Liver (tissue), 9 donors: ENCODE measurements around the gene GASK1B. TPM values are rescaled to one million over a fixed set of nuclear protein-coding genes. Genes with fewer than 3 reads are reported as not detected.

Experiments
- DNase-seq: peaks from one replicate; pipeline ENCODE4 v3.0.0-alpha.2; 2017; ENCODE audit warnings: low spot score
- H3K27ac ChIP-seq, 2 donors: one replicate each; pipeline ENCODE4 v1.7.0; 2013; ENCODE audit warnings: inconsistent platforms in 2 of 2, low read length in 2 of 2, control low read depth in 1 of 2, low read depth in 1 of 2, mild to moderate bottlenecking in 1 of 2
- H3K27me3 ChIP-seq, 4 donors: one replicate each; pipeline versions ENCODE4 v1.6.1 to v1.7.0; 2013; ENCODE audit warnings: low read length in 3 of 4, inconsistent platforms in 1 of 4, mild to moderate bottlenecking in 1 of 4, moderate library complexity in 1 of 4; ENCODE audit not compliant: control insufficient read depth in 4 of 4, insufficient read depth in 4 of 4
- H3K36me3 ChIP-seq, 4 donors: one replicate each; pipeline versions ENCODE4 v1.6.1 to v1.7.0; 2013; ENCODE audit warnings: low read length in 3 of 4, mild to moderate bottlenecking in 3 of 4, low read depth in 1 of 4, moderate library complexity in 1 of 4; ENCODE audit not compliant: control insufficient read depth in 4 of 4, insufficient read depth in 3 of 4
- H3K4me1 ChIP-seq, 4 donors: one replicate each; pipeline versions ENCODE4 v1.6.1 to v1.7.0; 2013; ENCODE audit warnings: low read length in 3 of 4, mild to moderate bottlenecking in 3 of 4, moderate library complexity in 1 of 4; ENCODE audit not compliant: control insufficient read depth in 4 of 4, insufficient read depth in 4 of 4
- H3K4me3 ChIP-seq, 3 donors: one replicate each; pipeline versions ENCODE4 v1.6.1 to v1.7.0; 2013; ENCODE audit warnings: low read length in 3 of 3, control low read depth in 1 of 3, low read depth in 1 of 3, mild to moderate bottlenecking in 1 of 3
- H3K9ac ChIP-seq, 2 donors: one replicate each; pipeline ENCODE4 v1.7.0; 2013; ENCODE audit warnings: low read length in 2 of 2, mild to moderate bottlenecking in 2 of 2, moderate library complexity in 2 of 2, control low read depth in 1 of 2, low read depth in 1 of 2
- H3K9me3 ChIP-seq, 4 donors: one replicate each; pipeline versions ENCODE4 v1.6.1 to v1.7.0; 2013; ENCODE audit warnings: low read length in 3 of 4; ENCODE audit not compliant: control insufficient read depth in 4 of 4
- ATF3 ChIP-seq: IDR thresholded peaks from 2 replicates; pipeline ENCODE4 v1.6.1; 2016; ENCODE audit warnings: antibody characterized with exemption
- EGR1 ChIP-seq, 2 donors: IDR thresholded peaks; 2 replicates each; pipeline ENCODE4 v1.6.1; 2016 to 2018; ENCODE audit warnings: antibody characterized with exemption in 2 of 2, low read depth in 2 of 2
- GABPA ChIP-seq, 2 donors: IDR thresholded peaks in 1 of 2; conservative IDR thresholded peaks in 1 of 2; 2 replicates each; pipeline ENCODE4 v1.6.1; 2016; ENCODE audit warnings: antibody characterized with exemption in 2 of 2, mild to moderate bottlenecking in 1 of 2, moderate library complexity in 1 of 2
- HNF4G ChIP-seq: IDR thresholded peaks from 2 replicates; pipeline ENCODE4 v1.6.1; 2016; ENCODE audit warnings: antibody characterized with exemption
- RAD21 ChIP-seq, 2 donors: IDR thresholded peaks; 2 replicates each; pipeline ENCODE4 v1.6.1; 2016; ENCODE audit warnings: antibody characterized with exemption in 2 of 2, mild to moderate bottlenecking in 2 of 2
- RXRA ChIP-seq, 2 donors: IDR thresholded peaks; 2 replicates each; pipeline ENCODE4 v1.6.1; 2017 to 2018; ENCODE audit warnings: antibody characterized with exemption in 2 of 2, mild to moderate bottlenecking in 1 of 2
- SP1 ChIP-seq: IDR thresholded peaks from 2 replicates; pipeline ENCODE4 v1.6.1; 2018; ENCODE audit warnings: antibody characterized with exemption, mild to moderate bottlenecking
- YY1 ChIP-seq: IDR thresholded peaks from 2 replicates; pipeline ENCODE4 v1.6.1; 2016; ENCODE audit warnings: antibody characterized with exemption, mild to moderate bottlenecking
- WGBS: extraction: QIAGEN DNeasy Blood & Tissue Kit; methylation state at CpG from one replicate; pipeline ENCODE4 v1.1.7; 2013; 5-methylcytosine and 5-hydroxymethylcytosine counted together
- polyA plus RNA-seq, 2 donors: library from polyadenylated mRNA; stranded (reverse) in 1 of 2; unstranded in 1 of 2; fragments of 200-250 nt in 1 of 2; fragments of >200 nt in 1 of 2; fragmentation: Nextera tagmentation in 1 of 2; extraction: Ambion mirVana in 1 of 2; gene quantifications; one replicate each; pipeline versions ENCODE4 v1.2.1 to v1.2.3, GENCODE V29; 2013 to 2015
- total RNA-seq, 2 donors: library from RNA; depleted of rRNA; stranded (reverse); fragments of >200 nt; gene quantifications; one replicate each; pipeline ENCODE4 v1.2.3, GENCODE V29; 2014
- TF ChIP-seq, protein P1 (sequence below): fragments of 150-350 bp; IDR thresholded peaks from 2 replicates; pipeline ENCODE4 v1.5.1; 2017; ENCODE audit warnings: improper control_type of control experiment, low read depth, low read length; ENCODE audit not compliant: missing input control
- TF ChIP-seq, protein P2 (sequence below): IDR thresholded peaks from 2 replicates; pipeline ENCODE4 v1.6.1; 2016; ENCODE audit warnings: antibody characterized with exemption, mild to moderate bottlenecking
- TF ChIP-seq, protein P3 (sequence below): IDR thresholded peaks from 2 replicates; pipeline ENCODE4 v1.6.1; 2016; ENCODE audit warnings: antibody characterized with exemption
- donor health status: healthy.
- donor health status: healthy.
- donor health status: healthy.
- donor health status: healthy.
- donor health status: healthy.

GASK1B gene
- total and polyA plus RNA-seq, 4 donors: 1.3 to 8.2 (median 4.4) TPM

DNA sequence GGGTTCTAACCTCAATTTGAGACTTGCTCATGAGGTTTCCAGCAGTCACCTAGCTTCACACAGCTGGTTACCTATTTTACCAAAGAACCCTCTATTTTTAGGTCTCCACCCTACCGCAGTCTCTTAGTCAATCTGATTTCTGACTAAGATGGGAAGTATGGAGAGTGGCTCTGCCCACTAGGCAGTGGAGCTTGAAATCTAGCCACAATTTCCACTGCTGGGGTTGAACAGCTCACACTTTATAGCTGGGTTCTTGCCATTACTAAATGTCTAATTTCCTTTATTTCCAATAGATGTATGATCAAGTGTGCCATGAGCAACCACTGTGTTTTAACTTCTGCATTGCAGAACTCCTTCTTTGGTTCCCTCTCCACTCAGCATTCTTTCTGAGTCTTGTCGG is 43.1 kb downstream of the GASK1B start:
- Histone ChIP-seq H3K9ac (no peak overlapping the region), H3K4me1 (no peaks in the 10 kb centered on the region), H3K27me3 (no peaks in the 10 kb centered on the region), H3K9me3 (no peaks in the 10 kb centered on the region), H3K27ac (no peak overlapping the region), H3K36me3 (no peaks in the 10 kb centered on the region), H3K4me3 (no peak overlapping the region)
- no peak for DNase-seq
- WGBS: 86% methylated on average over 2 of the region's 2 CpGs
- TF ChIP-seq YY1 (no peak), HNF4G (no peak), ATF3 (no peak), GABPA (IDR thresholded peaks at IDR 0.05 in 1 of 2, conservative IDR thresholded peaks at IDR 0.05 in 1 of 2) (no peak), RXRA (IDR thresholded peaks at IDR 0.05) (no peak)
- TF ChIP-seq, protein P1, sequence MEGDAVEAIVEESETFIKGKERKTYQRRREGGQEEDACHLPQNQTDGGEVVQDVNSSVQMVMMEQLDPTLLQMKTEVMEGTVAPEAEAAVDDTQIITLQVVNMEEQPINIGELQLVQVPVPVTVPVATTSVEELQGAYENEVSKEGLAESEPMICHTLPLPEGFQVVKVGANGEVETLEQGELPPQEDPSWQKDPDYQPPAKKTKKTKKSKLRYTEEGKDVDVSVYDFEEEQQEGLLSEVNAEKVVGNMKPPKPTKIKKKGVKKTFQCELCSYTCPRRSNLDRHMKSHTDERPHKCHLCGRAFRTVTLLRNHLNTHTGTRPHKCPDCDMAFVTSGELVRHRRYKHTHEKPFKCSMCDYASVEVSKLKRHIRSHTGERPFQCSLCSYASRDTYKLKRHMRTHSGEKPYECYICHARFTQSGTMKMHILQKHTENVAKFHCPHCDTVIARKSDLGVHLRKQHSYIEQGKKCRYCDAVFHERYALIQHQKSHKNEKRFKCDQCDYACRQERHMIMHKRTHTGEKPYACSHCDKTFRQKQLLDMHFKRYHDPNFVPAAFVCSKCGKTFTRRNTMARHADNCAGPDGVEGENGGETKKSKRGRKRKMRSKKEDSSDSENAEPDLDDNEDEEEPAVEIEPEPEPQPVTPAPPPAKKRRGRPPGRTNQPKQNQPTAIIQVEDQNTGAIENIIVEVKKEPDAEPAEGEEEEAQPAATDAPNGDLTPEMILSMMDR: no peak
- TF ChIP-seq, protein P2, sequence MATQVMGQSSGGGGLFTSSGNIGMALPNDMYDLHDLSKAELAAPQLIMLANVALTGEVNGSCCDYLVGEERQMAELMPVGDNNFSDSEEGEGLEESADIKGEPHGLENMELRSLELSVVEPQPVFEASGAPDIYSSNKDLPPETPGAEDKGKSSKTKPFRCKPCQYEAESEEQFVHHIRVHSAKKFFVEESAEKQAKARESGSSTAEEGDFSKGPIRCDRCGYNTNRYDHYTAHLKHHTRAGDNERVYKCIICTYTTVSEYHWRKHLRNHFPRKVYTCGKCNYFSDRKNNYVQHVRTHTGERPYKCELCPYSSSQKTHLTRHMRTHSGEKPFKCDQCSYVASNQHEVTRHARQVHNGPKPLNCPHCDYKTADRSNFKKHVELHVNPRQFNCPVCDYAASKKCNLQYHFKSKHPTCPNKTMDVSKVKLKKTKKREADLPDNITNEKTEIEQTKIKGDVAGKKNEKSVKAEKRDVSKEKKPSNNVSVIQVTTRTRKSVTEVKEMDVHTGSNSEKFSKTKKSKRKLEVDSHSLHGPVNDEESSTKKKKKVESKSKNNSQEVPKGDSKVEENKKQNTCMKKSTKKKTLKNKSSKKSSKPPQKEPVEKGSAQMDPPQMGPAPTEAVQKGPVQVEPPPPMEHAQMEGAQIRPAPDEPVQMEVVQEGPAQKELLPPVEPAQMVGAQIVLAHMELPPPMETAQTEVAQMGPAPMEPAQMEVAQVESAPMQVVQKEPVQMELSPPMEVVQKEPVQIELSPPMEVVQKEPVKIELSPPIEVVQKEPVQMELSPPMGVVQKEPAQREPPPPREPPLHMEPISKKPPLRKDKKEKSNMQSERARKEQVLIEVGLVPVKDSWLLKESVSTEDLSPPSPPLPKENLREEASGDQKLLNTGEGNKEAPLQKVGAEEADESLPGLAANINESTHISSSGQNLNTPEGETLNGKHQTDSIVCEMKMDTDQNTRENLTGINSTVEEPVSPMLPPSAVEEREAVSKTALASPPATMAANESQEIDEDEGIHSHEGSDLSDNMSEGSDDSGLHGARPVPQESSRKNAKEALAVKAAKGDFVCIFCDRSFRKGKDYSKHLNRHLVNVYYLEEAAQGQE: no peak

DNA sequence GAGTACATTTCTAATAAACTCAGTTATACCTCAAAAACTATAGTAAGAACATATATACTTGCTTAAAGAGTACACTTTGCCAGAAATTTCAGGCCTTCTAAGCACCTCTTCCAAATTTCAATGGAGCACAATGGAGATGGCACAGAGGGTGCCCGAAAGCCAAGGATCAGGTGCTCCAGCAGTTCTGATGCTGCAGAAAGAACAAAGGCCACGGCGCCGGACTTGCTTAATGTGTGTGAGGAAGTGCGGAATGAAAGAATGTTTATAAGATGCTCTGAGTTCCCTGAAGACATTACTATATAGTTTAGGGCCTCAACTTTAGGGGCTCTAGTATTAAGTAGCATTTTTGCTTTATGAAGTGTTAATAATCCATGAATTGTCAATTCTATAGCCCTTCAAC is 44.3 kb downstream of the GASK1B start:
- no peak for DNase-seq
- WGBS: 90% methylated on average over 5 of the region's 5 CpGs
- Histone ChIP-seq H3K27ac (no peak overlapping the region), H3K36me3 (no peaks in the 10 kb centered on the region), H3K4me3 (no peak overlapping the region), H3K4me1 (no peaks in the 10 kb centered on the region), H3K9ac (no peak overlapping the region), H3K27me3 (no peaks in the 10 kb centered on the region), H3K9me3 (no peaks in the 10 kb centered on the region)
- TF ChIP-seq RAD21 (IDR thresholded peaks at IDR 0.05): no peak
- TF ChIP-seq EGR1 (IDR thresholded peaks at IDR 0.05; ENCODE audit: low read depth in 2 of 2): no peak
- TF ChIP-seq SP1: no peak

GRCh38 chr4:158125310-158125709 is 47.5 kb downstream of the GASK1B start:
- Histone ChIP-seq H3K4me1 (no peaks in the 10 kb centered on the region), H3K4me3 (no peak overlapping the region), H3K9me3 (no peaks in the 10 kb centered on the region), H3K27me3 (no peaks in the 10 kb centered on the region), H3K27ac (no peak overlapping the region), H3K36me3 (no peaks in the 10 kb centered on the region), H3K9ac (no peak overlapping the region)
- TF ChIP-seq RXRA (IDR thresholded peaks at IDR 0.05): no peak
- TF ChIP-seq ATF3: no peak
- TF ChIP-seq, protein P3, sequence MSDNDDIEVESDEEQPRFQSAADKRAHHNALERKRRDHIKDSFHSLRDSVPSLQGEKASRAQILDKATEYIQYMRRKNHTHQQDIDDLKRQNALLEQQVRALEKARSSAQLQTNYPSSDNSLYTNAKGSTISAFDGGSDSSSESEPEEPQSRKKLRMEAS: no peak
- TF ChIP-seq, protein P1: no peak
- TF ChIP-seq YY1: no peak
- 61% methylated on average over 1 of the region's 1 CpG for WGBS
- DNase-seq: no peak
